ENCODE data around the gene SUN5.
"Not testable (repeated sequence)": the region's sequence is repeated elsewhere in the genome, so short reads cannot be mapped to it uniquely, and the experiment has no call there.

Gene SUN5

GRCh38 chr20:32970973-32971300, 33.3 kb downstream of the SUN5 start:
- in situ Hi-C loops (cut with HindIII; ENCODE audit: low pct_ligation_motif_present, low pct_unique_long_range_greater_than_20kb, low sequenced_read_pairs): no loop called here
- DNase-seq: no peak

DNA sequence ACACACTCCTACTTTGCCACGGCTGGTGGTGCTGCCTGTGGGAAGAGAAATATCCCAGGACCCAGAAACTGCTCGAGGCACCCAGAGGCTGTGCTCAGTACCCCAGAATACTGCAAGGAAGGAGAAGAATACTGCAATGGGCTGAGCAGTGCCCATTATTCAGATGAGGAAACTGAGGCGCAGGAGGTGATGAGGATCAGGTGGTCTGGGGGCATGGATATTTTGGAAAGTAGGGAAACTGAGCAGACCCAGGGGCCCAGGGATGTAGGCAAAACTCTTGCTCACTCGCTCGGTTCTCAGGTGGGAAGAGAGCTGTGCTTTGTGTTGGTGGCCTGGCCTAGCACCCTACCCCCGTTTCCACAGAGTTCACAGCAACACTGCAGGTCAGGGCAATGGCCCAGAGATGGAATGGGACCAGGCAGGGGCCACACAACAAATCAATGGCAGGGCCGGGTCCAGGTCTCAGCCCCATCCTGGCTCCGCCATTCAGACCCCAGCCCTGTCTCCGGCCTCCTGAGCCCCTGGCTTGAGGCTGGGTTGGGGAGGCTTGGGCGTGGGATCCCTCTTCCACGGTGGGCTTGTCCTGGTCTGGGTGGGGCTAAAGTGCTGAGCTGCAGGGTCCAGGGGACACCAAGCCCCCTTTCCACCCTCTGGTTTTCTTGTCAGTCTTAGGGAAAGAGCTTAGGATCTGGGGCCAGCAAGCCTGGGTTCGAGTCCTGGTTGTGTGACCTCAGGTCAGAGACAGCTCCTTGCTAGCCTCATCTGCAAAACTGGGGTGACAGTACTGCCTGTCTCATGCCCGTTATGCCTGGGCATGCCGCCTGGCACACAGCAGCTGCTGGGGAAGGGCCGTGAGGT, 33.9 kb downstream of the SUN5 start:
- in situ Hi-C loops (cut with HindIII; ENCODE audit: low pct_ligation_motif_present, low pct_unique_long_range_greater_than_20kb, low sequenced_read_pairs): no loop called here
- DNase-seq: no peak

DNA sequence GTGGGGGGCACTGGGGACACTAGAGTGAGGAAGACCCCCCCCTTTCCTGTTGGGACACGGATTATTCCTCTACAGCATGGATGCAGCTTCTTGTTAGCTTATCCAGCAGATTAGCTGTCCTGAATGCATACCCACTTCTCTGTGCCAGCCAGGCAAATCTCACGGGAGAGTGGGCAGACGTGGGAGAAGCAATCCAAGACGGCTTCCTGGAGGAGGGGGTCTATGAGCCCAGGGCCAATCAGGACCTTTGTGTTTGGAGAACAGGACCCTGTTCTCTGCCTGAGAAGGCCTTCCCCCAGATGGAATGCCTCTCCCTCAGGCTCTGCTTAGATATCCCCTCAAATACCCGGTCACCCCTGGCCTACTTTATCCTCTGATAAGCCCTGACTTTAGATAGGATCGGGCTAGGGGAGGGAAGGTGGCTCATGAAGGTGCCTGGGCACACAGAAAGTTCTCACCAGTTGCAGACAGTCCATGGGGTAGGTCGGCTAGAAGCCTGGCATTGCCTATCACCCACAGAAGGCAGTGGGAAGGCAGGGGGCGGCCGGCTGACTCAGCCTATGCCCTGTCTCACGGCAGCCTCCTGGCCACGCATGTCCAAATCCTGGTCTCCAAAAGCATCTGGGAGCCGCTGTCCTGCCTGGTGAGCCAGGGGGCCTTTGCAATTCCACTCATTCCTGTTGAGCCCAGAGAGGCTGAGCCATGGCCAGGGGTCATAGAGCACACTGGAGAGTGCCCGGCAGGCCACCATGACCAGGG, 34.7 kb downstream of the SUN5 start:
- no peak for DNase-seq
- in situ Hi-C loops (cut with HindIII; ENCODE audit: low pct_ligation_motif_present, low pct_unique_long_range_greater_than_20kb, low sequenced_read_pairs): no loop called here

DNA sequence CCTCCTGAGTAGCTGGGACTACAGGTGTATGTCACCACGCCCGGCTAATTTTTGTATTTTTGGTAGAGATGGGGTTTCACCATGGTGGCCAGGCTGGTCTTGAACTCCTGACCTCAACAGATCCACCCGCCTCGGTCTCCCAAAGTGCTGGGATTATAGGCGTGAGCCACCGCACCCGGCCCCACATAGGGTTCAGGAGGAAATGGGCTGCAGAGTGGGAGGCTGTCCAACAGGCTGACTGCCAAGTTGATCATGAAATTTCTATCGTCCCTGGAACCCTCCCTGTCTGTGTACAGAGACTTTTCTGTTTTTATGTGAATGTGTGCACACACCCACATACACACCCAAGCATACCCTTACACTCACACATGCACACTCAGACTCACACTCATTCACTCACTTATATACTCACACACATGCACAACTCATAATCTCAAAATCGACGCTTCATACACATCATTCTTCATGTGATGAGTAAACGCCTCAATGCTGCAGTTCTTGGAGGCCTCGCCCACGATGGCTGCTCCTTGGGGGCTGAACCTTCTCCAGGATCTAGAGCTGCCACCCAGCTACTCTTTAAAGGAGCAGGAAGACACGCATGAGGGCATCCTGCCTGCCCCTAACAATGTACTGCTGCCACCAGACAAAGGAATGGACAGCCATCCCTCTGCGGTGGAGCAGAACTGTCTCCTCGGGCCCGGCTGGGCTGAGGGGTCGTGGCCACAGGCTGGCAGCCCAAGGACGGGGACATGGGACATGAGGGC, 35.6 kb downstream of the SUN5 start:
- DNase-seq: no peak
- in situ Hi-C loops (cut with HindIII; ENCODE audit: low pct_ligation_motif_present, low pct_unique_long_range_greater_than_20kb, low sequenced_read_pairs): no loop called here

- in situ Hi-C loops (cut with HindIII; ENCODE audit: low pct_ligation_motif_present, low pct_unique_long_range_greater_than_20kb, low sequenced_read_pairs): no loop called here
- DNase-seq: no peak
Observed at GRCh38 chr20:32967961-32968457, 36.2 kb downstream of the SUN5 start.

GRCh38 chr20:32966881-32967781, 37.1 kb downstream of the SUN5 start:
- no peak for DNase-seq

GRCh38 chr20:32966382-32966781, 37.9 kb downstream of the SUN5 start:
- in situ Hi-C loops (cut with HindIII; ENCODE audit: low pct_ligation_motif_present, low pct_unique_long_range_greater_than_20kb, low sequenced_read_pairs): no loop called here
- DNase-seq: no peak

More at GRCh38 chr20:32966881-32967781, 37.1 kb downstream of the SUN5 start:
- in situ Hi-C loops (cut with HindIII; ENCODE audit: low pct_ligation_motif_present, low pct_unique_long_range_greater_than_20kb, low sequenced_read_pairs): no loop called here

GRCh38 chr20:32965581-32966373, 38.5 kb downstream of the SUN5 start:
- DNase-seq: no peak
- in situ Hi-C loops (cut with HindIII; ENCODE audit: low pct_ligation_motif_present, low pct_unique_long_range_greater_than_20kb, low sequenced_read_pairs): no loop called here

DNA sequence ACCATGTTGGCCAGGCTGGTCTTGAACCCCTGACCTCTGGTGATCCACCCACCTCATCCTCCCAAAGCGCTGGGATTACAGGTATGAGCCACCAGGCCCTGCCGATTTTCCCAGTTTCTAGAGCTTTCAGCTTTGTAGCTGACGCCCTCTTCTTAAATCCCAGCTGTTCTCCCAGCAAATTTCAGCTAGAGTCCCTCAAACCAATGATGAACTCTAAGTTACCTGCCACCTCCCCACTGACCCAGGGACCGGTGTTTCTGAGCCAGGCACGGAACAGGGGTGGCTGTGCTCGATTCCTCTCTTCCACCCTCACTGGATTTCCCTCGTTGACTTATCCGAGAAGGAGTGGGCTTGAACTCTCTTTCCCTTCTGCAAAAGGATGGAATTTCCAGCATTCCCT, 39.1 kb downstream of the SUN5 start:
- in situ Hi-C loops (cut with HindIII; ENCODE audit: low pct_ligation_motif_present, low pct_unique_long_range_greater_than_20kb, low sequenced_read_pairs): no loop called here
- no peak for DNase-seq

GRCh38 chr20:32964575-32964974, 39.7 kb downstream of the SUN5 start:
- no peak for DNase-seq
- in situ Hi-C loops (cut with HindIII; ENCODE audit: low pct_ligation_motif_present, low pct_unique_long_range_greater_than_20kb, low sequenced_read_pairs): no loop called here

GRCh38 chr20:32963176-32963575, 41.1 kb downstream of the SUN5 start:
- no peak for DNase-seq
- in situ Hi-C loops (cut with HindIII; ENCODE audit: low pct_ligation_motif_present, low pct_unique_long_range_greater_than_20kb, low sequenced_read_pairs): no loop called here

DNA sequence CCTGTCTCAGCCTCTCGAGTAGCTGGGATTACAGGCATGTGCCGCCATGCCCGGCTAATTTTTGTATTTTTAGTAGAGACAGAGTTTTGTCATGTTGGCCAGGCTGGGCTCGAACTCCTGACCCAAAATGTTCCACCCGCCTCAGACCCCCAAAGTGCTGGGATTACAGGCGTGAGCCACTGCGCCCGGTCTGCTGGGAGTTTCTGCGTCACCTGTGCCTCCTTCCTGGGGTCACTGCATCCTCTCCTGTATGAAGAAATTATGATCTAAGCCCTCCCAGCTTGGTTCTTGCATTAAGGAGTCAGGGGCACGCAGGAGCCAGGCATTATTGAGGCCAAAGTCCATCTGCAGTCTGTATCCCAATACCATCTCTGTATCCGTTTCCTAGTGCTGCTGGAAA, 41.6 kb downstream of the SUN5 start:
- DNase-seq; in situ Hi-C loops (cut with HindIII; ENCODE audit: low pct_ligation_motif_present, low pct_unique_long_range_greater_than_20kb, low sequenced_read_pairs): not testable (repeated sequence)

GRCh38 chr20:32962053-32962452, 42.2 kb downstream of the SUN5 start:
- no peak for DNase-seq
- in situ Hi-C loops (cut with HindIII; ENCODE audit: low pct_ligation_motif_present, low pct_unique_long_range_greater_than_20kb, low sequenced_read_pairs): no loop called here

GRCh38 chr20:32960849-32961731, 43.1 kb downstream of the SUN5 start:
- DNase-seq: no peak
- in situ Hi-C loops (cut with HindIII; ENCODE audit: low pct_ligation_motif_present, low pct_unique_long_range_greater_than_20kb, low sequenced_read_pairs): no loop called here

DNA sequence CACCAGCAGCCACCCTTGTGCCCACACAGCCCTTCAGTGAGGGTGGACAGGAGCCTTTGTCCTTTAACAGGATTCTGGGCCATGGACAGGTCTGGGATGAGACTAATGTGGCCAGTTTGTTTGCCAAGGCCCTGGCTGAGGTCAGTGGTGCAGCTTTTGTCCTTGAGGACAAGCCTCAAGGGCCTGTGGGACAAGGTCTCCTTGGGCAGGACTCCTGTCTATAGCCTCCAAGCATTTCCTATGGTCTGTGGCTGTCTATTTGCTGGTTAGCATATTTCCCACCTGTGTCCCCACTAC, 44.1 kb downstream of the SUN5 start:
- in situ Hi-C loops (cut with HindIII; ENCODE audit: low pct_ligation_motif_present, low pct_unique_long_range_greater_than_20kb, low sequenced_read_pairs): no loop called here

GRCh38 chr20:32959351-32960221, 44.6 kb downstream of the SUN5 start:
- no peak for DNase-seq
- in situ Hi-C loops (cut with HindIII; ENCODE audit: low pct_ligation_motif_present, low pct_unique_long_range_greater_than_20kb, low sequenced_read_pairs): no loop called here

More for the DNA sequence above, 44.1 kb downstream of the SUN5 start:
- no peak for DNase-seq

Measured in ACHN (cell line).